SU-DHL-6 (cell line): ENCODE measurements around the gene RPGRIP1L.

Experiments used
- CTCF ChIP-seq: fragments of 200-600 bp; sonication (generic); IDR thresholded peaks from one replicate; pipeline ENCODE4 v1.5.1; 2017; ENCODE audit warnings: antibody characterized with exemption, mild to moderate bottlenecking, low read length, moderate library complexity; ENCODE audit not compliant: insufficient read depth, poor library complexity, severe bottlenecking
- EZH2phosphoT487 ChIP-seq: fragments of 200-600 bp; sonication (generic), shearing (Covaris generic); conservative IDR thresholded peaks from 2 replicates; pipeline ENCODE4 v1.6.1; 2018; ENCODE audit warnings: mild to moderate bottlenecking, antibody characterized with exemption, low read length, moderate library complexity, mixed read lengths

GRCh38 chr16:53672461-53672860 is 31.2 kb downstream of the RPGRIP1L start:
- TF ChIP-seq CTCF (no peak), EZH2phosphoT487 (no peak)
